D721Med (cell line): ENCODE data around the gene AFMID.
"Not testable (repeated sequence)": the region's sequence is repeated elsewhere in the genome, so short reads cannot be mapped to it uniquely, and the experiment has no call there.

Experiments used
- DNase-seq: peaks from one replicate; pipeline ENCODE4 v3.0.0; 2011; ENCODE audit warnings: low spot score; ENCODE audit not compliant: insufficient read length
- FAIRE-seq: peaks from 2 replicates; lab custom pipeline; 2011; peaks lifted over from hg19 to GRCh38; lab: Jason Lieb, UNC
- TF ChIP-seq, protein P1 (sequence below): IDR thresholded peaks from 2 replicates; pipeline ENCODE4 v1.5.1; 2012; ENCODE audit warnings: mild to moderate bottlenecking, control low read depth; ENCODE audit not compliant: insufficient read depth; ENCODE audit errors: missing control alignments

Gene AFMID

DNA sequence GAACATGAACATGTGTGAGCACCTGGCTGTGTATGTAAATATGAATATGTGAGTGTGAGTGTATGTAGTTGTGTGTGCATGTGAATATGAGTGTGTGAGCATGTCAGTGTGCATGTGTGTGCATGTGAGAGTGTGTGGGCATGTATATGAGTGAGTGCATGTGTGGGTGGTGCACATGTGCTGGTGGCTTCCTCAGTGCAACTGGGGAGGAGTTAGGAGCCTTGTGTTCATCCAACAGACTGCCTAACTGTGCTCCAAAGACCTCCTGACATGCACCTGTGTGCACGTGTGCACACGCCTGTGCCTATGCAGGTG, 45.7 kb downstream of the AFMID start:
- FAIRE-seq = no peak
- TF ChIP-seq, protein P1, sequence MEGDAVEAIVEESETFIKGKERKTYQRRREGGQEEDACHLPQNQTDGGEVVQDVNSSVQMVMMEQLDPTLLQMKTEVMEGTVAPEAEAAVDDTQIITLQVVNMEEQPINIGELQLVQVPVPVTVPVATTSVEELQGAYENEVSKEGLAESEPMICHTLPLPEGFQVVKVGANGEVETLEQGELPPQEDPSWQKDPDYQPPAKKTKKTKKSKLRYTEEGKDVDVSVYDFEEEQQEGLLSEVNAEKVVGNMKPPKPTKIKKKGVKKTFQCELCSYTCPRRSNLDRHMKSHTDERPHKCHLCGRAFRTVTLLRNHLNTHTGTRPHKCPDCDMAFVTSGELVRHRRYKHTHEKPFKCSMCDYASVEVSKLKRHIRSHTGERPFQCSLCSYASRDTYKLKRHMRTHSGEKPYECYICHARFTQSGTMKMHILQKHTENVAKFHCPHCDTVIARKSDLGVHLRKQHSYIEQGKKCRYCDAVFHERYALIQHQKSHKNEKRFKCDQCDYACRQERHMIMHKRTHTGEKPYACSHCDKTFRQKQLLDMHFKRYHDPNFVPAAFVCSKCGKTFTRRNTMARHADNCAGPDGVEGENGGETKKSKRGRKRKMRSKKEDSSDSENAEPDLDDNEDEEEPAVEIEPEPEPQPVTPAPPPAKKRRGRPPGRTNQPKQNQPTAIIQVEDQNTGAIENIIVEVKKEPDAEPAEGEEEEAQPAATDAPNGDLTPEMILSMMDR = no peak
- no peak for DNase-seq

DNA sequence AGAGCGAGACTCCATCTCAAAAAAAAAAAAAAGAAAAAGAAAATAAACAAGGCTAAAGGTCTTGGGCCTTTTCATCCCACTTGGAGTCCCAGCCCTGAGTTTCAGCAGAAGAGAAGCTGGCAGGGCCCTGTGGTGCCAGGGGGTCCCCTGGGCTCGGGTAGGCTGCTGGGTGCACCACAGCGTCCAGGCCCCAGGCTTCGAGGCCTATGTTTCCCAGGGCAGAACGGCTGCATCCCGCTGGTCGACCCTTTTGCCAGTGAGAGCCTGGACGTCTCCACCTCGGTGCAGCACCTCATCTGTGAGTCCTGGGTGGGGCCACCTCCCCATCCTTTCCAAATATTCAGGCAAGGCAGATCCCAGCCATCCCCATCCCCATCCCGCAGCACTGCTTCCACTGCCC, 46.5 kb downstream of the AFMID start:
- no peak for FAIRE-seq
- TF ChIP-seq, protein P1 = no peak
- no peak for DNase-seq

DNA sequence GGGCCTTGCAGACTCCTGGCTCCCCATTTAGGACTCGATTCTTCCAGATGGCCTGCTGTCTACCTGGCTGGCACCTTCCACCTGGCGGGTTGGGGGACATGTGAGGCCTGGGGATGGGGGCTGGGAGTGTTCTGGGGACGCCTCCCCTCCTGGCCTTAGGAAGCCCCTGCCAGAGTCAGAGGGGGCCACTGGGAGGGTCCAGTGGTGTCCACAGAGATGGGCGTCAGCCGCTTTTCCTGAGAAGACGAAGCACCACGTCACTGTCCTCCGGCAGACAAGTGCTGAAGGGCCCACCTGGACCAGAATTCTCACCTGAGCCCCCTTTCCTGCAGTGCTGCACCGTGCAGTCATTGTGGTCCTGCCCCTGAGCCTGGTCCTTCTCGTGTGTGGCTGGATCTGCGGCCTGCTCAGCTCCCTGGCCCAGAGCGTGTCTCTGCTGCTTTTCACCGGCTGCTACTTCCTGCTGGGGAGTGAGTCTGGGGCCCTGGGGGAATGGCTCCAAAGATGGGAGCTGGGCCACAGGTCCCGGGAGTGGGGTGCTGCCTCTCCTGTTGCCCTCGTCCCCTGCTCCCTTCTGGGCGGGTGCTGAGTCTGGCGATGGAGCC, 47.2 kb downstream of the AFMID start:
- TF ChIP-seq, protein P1 = no peak
- DNase-seq = no peak
- no peak for FAIRE-seq

DNA sequence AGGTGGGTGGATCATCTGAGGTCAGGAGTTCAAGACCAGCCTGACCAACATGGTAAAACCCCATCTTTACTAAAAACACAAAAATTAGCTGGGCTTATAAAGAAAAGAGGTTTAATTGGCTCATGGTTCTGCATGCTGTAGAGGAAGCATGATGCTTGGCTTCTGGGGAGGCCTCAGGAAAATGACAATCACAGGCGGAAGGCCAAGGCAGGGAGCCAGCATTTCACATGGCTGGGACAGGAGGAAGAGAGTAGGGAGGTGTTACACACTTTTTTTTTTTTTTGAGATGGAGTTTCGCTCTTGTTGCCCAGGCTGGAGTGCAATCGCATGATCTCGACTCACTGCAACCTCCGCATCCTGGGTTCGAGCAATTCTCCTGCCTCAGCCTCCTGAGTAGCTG, 47.9 kb downstream of the AFMID start:
- not testable (repeated sequence) for DNase-seq, FAIRE-seq

DNA sequence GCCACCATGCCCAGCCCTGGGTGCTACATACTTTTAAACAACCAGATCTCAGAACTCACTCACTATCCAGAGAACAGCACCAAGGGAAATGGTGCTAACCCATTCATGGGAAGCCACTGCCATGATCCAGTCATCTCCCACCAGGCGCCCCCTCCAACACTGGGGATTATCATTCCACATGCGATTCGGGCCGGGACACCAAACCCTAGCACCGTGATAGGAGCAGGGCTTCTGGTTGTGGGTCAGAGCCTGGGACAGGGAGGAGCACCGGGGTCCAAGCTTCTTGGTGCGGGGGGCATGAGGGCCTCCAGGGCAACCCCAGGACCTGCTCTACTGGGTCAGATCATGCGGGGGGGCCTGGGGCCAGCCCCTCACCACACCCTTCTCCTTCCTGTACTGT, 48.7 kb downstream of the AFMID start:
- DNase-seq (no peak), FAIRE-seq (no peak)
- TF ChIP-seq, protein P1 = no peak

DNA sequence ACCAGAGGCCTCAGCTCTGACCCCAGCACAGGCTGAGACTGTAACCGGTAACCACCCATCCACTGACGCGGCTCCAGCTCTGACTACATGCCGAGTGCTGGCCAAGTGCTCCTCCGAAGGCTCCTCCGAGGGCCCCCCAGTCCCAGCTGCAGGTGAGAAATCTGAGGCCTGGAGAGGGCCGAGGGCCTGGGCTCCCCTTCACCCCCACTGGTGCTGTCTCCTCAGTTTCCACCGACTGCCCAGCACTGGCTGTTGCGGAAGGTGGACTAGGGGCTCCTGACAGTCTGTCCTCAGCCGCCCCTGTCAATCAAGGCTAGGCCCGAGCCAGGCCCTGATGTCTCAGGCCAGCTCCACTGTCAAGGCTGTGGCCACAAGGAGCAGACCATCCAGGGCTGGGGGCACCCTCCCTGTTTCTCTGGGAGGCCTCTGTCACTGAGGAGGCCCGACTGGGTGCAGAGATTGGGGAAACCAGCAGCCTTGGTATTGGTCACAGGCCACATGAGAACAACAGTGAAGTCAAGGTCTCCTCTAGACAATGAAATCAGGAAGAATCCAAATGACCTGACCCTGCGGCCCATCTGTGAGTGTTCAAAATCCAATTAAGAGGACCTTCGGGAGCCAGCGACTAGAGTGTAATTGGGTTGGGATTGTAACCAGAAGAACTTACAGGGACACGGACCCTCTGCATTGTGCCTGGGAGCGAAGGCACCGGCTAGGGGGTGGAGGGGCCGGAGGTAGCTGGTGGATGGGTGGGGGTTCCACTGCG, 49.4 kb downstream of the AFMID start:
- DNase-seq = no peak
- TF ChIP-seq, protein P1 = no peak
- FAIRE-seq = no peak

DNA sequence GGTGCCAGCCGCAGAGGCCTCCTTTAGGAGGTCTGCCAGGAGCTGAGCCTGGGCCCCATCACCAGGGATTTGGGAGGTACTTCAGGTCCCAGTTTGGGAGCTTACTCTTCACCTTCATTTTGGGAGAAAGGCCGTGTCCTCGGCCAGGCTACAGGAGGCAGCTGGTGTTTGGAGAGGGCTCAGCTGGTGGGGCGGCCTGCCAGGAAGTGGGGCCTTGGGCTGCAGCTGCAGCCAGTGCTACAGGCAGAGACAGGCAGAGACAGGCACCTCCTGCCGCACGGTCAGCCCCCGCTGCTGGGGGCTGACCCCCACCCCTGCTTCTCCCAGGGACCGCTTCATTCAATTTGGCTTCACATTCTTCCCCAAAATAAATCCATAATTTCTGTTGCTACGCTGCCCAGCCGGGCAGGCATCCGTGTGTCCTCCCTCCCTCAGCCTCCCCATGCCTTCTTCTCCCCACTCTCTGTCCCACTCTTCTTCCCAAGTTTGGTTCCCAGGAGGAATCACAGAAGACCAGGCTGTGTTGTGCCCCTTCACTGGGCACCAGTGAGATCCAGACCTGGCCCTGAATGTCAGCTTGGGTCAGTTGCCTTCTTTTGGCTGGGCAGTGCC, 50.3 kb downstream of the AFMID start:
- FAIRE-seq (no peak), DNase-seq (no peak)
- TF ChIP-seq, protein P1 = no peak
